Upper lobe of left lung (tissue), 6 donors: ENCODE measurements around the gene HGF. TPM values are rescaled to one million over a fixed set of nuclear protein-coding genes. Genes with fewer than 3 reads are reported as not detected.

Experiments used
- ATAC-seq, 2 donors: fragments of 200-7000 bp; cut with Tn5 transposase; one replicate each; pipeline ENCODE4 v1.9.1; 2022; ENCODE audit warnings: mild to moderate bottlenecking in 2 of 2, moderate library complexity in 2 of 2; ENCODE audit not compliant: low FRiP score in 2 of 2
- DNase-seq, 2 donors: peaks; one replicate each; pipeline ENCODE4 v3.0.0-alpha.2; 2019 to 2020
- H3K27ac ChIP-seq, 4 donors: fragments of 200-600 bp; sonication (generic); one replicate each; pipeline ENCODE4 v1.5.1; 2016 to 2019
- H3K27me3 ChIP-seq, 4 donors: fragments of 200-600 bp; sonication (generic); one replicate each; pipeline ENCODE4 v1.5.1; 2017 to 2019
- H3K36me3 ChIP-seq, 4 donors: fragments of 200-600 bp; sonication (generic); one replicate each; pipeline ENCODE4 v1.5.1; 2016 to 2019
- H3K4me1 ChIP-seq, 4 donors: fragments of 200-600 bp; sonication (generic); one replicate each; pipeline ENCODE4 v1.5.1; 2018 to 2019
- H3K4me3 ChIP-seq, 4 donors: fragments of 200-600 bp; sonication (generic); one replicate each; pipeline ENCODE4 v1.5.1; 2017 to 2019; ENCODE audit warnings: mild to moderate bottlenecking in 2 of 4, moderate library complexity in 1 of 4
- H3K9me3 ChIP-seq, 4 donors: fragments of 200-600 bp; sonication (generic); one replicate each; pipeline ENCODE4 v1.5.1; 2018 to 2019
- EP300 ChIP-seq, 4 donors: sonication (generic); formaldehyde crosslinking; IDR thresholded peaks; one replicate each; pipeline ENCODE4 v1.5.1; 2017; ENCODE audit warnings: antibody characterized with exemption in 4 of 4, control low read depth in 2 of 4
- POLR2A ChIP-seq, 4 donors: fragments of 450-650 bp; IDR thresholded peaks; one replicate each; pipeline ENCODE4 v1.5.1; 2016 to 2017; ENCODE audit warnings: antibody characterized with exemption in 4 of 4, mild to moderate bottlenecking in 2 of 4
- POLR2AphosphoS5 ChIP-seq, 2 donors: sonication (generic); formaldehyde crosslinking; IDR thresholded peaks; one replicate each; pipeline ENCODE4 v1.5.1; 2017; ENCODE audit warnings: antibody characterized with exemption in 2 of 2
- WGBS, 2 donors: methylation state at CpG; one replicate each; pipeline ENCODE4 v1.1.5; 2017 to 2018; 5-methylcytosine and 5-hydroxymethylcytosine counted together
- total RNA-seq, 6 donors: library from RNA; depleted of rRNA in 4 of 6; stranded (reverse); fragments of >200 nt in 4 of 6; gene quantifications; one replicate each; pipeline versions ENCODE4 v1.1.0 to v1.2.1, GENCODE V29; 2016 to 2021
- TF ChIP-seq, protein P1 (sequence below), 6 experiments: fragments of 450-650 bp in 4 of 6; fragments of 200-600 bp in 2 of 6; sonication (generic) in 2 of 6; IDR thresholded peaks; one replicate each; pipeline ENCODE4 v1.5.1; 2016 to 2019; ENCODE audit warnings: antibody characterized with exemption in 6 of 6
- donor health status: DM: no; HTN: no; CAD: no; lungs with moderate emphysema.
- donor health status: DM: no; HTN: yes; CAD: no; lungs with severe emphysema.

HGF gene
- total RNA-seq, 6 donors from 2014 or later, result 8.2 to 23.1 (median 8.9) TPM

DNA sequence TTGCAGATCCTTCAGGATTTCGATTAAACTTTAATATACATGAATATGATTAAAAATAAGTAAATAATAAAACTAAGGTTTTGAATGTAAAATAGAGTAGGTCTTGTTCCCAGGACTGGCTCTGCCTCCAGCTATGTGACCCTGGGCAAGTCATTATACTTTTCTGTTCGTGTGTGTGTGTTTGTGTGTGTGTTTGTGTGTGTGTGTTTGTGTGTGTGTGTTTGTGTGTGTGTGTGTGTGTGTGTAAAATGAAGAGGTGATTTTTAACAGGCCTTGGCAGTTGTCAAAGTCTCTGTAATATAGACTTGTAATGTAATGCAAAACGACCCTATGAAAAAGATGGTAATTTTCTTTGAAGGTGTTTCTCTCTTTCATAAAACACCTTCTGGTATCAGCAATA lies 79.2 kb downstream of the HGF start:
- WGBS, 2 donors, result 83 to 84% methylated on average over 3 of the region's 3 CpGs
- Histone ChIP-seq H3K27me3 (no peaks in the 10 kb centered on the region), H3K27ac (no peak overlapping the region), H3K4me3 (no peak overlapping the region), H3K4me1 (no peaks in the 10 kb centered on the region), H3K36me3 (no peaks in the 10 kb centered on the region), H3K9me3 (no peaks in the 10 kb centered on the region)
- ATAC-seq (no peak), DNase-seq (no peak)
- TF ChIP-seq, protein P1, sequence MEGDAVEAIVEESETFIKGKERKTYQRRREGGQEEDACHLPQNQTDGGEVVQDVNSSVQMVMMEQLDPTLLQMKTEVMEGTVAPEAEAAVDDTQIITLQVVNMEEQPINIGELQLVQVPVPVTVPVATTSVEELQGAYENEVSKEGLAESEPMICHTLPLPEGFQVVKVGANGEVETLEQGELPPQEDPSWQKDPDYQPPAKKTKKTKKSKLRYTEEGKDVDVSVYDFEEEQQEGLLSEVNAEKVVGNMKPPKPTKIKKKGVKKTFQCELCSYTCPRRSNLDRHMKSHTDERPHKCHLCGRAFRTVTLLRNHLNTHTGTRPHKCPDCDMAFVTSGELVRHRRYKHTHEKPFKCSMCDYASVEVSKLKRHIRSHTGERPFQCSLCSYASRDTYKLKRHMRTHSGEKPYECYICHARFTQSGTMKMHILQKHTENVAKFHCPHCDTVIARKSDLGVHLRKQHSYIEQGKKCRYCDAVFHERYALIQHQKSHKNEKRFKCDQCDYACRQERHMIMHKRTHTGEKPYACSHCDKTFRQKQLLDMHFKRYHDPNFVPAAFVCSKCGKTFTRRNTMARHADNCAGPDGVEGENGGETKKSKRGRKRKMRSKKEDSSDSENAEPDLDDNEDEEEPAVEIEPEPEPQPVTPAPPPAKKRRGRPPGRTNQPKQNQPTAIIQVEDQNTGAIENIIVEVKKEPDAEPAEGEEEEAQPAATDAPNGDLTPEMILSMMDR (IDR thresholded peaks at IDR 0.05), result no peak
- TF ChIP-seq POLR2A (IDR thresholded peaks at IDR 0.05) (no peak), POLR2AphosphoS5 (IDR thresholded peaks at IDR 0.05) (no peak), EP300 (IDR thresholded peaks at IDR 0.05) (no peak)

DNA sequence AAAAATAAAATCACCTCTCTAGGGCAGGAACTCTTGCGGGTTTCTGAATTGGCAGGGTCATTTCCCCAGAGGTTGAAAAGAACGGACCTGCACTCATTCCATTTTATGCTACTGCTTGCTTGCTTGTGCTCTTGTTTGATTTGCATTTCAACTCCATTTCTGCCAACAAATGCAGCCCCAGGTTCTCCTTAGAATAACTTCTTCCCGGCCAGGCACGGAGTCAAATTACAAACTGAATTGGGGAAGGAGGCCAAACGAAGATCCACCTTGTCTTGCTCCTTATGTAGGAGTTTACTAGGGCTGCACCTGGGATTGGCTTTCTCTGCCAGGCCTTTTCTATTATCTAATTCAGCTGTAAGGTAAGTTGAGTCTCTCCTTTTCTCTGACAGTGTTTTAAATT lies 79.6 kb downstream of the HGF start:
- no peak for DNase-seq
- TF ChIP-seq, protein P1 (IDR thresholded peaks at IDR 0.05), result no peak
- no peak for TF ChIP-seq POLR2AphosphoS5 (IDR thresholded peaks at IDR 0.05)
- TF ChIP-seq POLR2A (IDR thresholded peaks at IDR 0.05), result no peak
- no peak for TF ChIP-seq EP300 (IDR thresholded peaks at IDR 0.05)
- H3K9me3 ChIP-seq, result no peaks in the 10 kb centered on the region
- no peaks in the 10 kb centered on the region for H3K36me3 ChIP-seq
- ATAC-seq, result no peak
- no peaks in the 10 kb centered on the region for H3K27me3 ChIP-seq
- no peaks in the 10 kb centered on the region for H3K4me1 ChIP-seq
- WGBS, 2 donors, result 51 to 55% methylated on average over 5 of the region's 5 CpGs
- H3K4me3 ChIP-seq, result no peak overlapping the region
- no peak overlapping the region for H3K27ac ChIP-seq

DNA sequence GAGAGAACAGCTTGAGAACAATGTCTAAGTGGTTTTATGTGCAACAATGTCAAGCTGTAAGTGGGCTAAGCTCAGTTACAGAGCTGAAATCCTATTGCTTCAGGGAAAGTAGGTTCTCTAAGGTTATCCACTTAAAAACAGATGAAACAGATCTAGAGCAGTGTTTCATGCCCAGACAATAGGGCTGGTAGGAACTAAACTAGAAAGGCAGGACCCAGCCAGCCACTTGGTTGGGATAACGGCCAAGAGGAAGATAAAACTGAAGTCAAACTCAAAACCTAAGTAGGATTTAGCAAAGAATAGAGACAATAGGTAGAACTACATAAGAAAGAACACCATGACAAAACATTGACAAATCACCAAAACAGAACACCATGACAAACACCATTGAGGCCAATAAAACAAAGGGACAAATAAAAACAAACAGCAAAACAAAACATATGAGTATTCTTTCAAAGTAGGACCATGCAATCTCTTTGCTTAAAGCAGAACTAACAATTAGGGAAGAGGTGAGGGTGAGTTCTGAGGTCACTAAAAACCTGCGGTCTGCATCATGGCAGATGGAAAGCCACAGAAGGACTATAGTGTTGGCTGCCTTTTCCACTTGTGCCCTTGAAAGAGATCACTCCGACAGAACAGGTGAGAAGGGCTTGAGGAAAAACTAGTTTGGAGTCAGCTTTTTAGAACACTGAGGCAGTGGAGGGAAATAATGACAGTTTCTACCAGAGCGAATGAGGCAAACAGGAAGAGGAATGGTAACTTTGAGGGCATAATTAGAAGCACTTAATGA lies 81.0 kb downstream of the HGF start:
- H3K4me3 ChIP-seq, result no peak overlapping the region
- H3K9me3 ChIP-seq, result no peaks in the 10 kb centered on the region
- no peaks in the 10 kb centered on the region for H3K27me3 ChIP-seq
- ATAC-seq (no peak), DNase-seq (no peak)
- no peak overlapping the region for H3K27ac ChIP-seq
- H3K4me1 ChIP-seq, result no peaks in the 10 kb centered on the region
- WGBS, 2 donors, result 76 to 80% methylated on average over 4 of the region's 4 CpGs
- H3K36me3 ChIP-seq, result no peaks in the 10 kb centered on the region
- no peak for TF ChIP-seq POLR2A (IDR thresholded peaks at IDR 0.05)
- TF ChIP-seq POLR2AphosphoS5 (IDR thresholded peaks at IDR 0.05), result no peak
- TF ChIP-seq EP300 (IDR thresholded peaks at IDR 0.05), result no peak
- TF ChIP-seq, protein P1 (IDR thresholded peaks at IDR 0.05), result no peak

DNA sequence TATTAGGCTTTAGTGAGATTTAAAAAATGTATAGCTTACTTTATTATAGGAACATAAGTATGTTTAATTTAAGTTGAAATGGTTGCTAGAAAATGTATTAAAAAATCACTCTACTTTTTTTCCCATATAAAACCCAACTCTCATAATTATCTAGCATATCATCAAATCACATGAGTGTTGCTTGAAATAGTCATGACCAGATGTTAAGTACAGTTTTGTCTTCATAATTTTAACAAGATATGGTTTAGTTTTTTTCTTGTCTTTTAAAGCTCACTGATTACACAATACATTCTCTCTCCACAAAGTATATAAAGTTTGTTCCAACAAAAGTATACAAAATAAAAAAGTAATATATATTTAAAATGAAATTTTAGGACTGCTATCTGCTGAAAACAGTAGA lies 82.8 kb downstream of the HGF start:
- no peaks in the 10 kb centered on the region for H3K9me3 ChIP-seq
- H3K4me1 ChIP-seq, result no peaks in the 10 kb centered on the region
- no peaks in the 10 kb centered on the region for H3K36me3 ChIP-seq
- no peak overlapping the region for H3K27ac ChIP-seq
- TF ChIP-seq POLR2A (IDR thresholded peaks at IDR 0.05) (no peak), EP300 (IDR thresholded peaks at IDR 0.05) (no peak), POLR2AphosphoS5 (IDR thresholded peaks at IDR 0.05) (no peak)
- TF ChIP-seq, protein P1 (IDR thresholded peaks at IDR 0.05), result no peak
- H3K27me3 ChIP-seq, result no peaks in the 10 kb centered on the region
- ATAC-seq (no peak), DNase-seq (no peak)
- H3K4me3 ChIP-seq, result no peak overlapping the region
